Subcutaneous adipose tissue (tissue), 4 donors: ENCODE data around the gene FRAT2. TPM values are rescaled to one million over a fixed set of nuclear protein-coding genes. Genes with fewer than 3 reads are reported as not detected.

ENCODE experiments used
- total RNA-seq, 4 donors: library from RNA; depleted of rRNA; stranded (reverse); fragments of >200 nt; gene quantifications; one replicate each; pipeline ENCODE4 v1.1.0, GENCODE V29; 2016
- TF ChIP-seq, protein P1 (sequence below): fragments of 450-650 bp; IDR thresholded peaks from one replicate; pipeline ENCODE4 v1.5.1; 2016; ENCODE audit warnings: low read depth, mild to moderate bottlenecking, control low read depth, antibody characterized with exemption, moderate library complexity

Gene FRAT2, protein sequence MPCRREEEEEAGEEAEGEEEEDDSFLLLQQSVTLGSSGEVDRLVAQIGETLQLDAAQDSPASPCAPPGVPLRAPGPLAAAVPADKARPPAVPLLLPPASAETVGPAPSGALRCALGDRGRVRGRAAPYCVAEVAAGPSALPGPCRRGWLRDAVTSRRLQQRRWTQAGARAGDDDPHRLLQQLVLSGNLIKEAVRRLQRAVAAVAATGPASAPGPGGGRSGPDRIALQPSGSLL
- 10 to 100 TPM in 1 of 4 donors, 1 to 10 TPM in 3; 4.4 to 10.2 (median 9.4) TPM for total RNA-seq

DNA sequence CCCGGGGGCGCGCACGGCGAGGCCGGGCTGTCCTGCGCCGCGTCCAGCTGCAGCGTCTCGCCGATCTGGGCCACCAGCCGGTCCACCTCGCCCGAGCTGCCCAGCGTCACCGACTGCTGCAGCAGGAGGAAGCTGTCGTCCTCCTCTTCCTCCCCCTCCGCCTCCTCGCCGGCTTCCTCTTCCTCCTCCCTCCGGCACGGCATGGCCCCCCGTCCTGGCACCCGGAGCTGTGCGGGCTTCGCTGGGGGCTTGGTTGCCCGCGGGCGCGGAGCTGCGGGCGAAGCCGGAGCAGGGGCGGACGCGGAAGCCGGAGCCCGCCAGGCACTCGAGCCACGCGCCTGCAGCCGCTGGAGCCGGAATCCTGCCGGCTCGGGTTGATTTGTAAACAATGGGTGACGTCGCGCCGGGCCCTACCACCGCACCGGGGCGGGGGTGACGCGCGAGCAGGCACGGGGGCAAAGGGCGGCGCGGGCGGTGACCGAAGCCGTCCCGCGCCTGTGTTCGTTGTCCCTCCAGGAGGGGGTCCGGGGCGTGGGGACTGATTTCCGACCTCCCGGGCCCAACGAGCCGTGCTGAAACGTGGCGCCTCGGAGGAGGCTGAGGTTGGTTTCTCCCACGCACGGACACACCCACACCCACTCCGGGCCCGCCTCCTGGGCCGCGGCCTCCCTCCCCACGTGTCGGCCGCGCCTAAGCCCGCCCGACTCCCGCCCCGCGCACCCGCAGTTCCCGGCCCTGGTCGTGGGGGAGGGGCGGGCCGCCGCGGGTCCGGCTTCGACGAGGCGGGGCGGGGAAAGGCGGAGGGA is at the start of gene FRAT2:
Gene FRAT2 (minus strand): TSS at position 360 of the 806 bp plus-strand sequence. CDS start 157 bp downstream, at position 203.
- TF ChIP-seq, protein P1, sequence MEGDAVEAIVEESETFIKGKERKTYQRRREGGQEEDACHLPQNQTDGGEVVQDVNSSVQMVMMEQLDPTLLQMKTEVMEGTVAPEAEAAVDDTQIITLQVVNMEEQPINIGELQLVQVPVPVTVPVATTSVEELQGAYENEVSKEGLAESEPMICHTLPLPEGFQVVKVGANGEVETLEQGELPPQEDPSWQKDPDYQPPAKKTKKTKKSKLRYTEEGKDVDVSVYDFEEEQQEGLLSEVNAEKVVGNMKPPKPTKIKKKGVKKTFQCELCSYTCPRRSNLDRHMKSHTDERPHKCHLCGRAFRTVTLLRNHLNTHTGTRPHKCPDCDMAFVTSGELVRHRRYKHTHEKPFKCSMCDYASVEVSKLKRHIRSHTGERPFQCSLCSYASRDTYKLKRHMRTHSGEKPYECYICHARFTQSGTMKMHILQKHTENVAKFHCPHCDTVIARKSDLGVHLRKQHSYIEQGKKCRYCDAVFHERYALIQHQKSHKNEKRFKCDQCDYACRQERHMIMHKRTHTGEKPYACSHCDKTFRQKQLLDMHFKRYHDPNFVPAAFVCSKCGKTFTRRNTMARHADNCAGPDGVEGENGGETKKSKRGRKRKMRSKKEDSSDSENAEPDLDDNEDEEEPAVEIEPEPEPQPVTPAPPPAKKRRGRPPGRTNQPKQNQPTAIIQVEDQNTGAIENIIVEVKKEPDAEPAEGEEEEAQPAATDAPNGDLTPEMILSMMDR, result no peak

DNA sequence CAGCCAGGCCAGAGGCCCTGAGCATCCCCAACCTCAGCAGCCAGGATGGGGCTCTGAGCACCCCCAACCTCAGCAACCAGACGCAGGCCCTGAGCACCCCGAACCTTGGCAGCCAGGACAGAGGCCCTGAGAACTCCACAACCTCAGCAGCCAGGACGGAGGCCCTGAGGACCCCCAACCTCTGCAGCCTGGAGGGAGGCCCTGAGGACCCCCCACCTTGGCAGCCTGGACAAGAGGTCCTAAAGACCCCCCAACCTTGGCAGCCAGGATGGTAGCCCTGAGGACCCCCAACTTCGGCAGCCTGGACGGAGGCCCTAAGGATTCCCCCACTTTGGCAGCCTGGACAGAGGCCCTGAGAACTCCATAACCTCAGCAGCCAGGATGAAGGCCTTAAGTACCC is 49.6 kb upstream of the FRAT2 start:
- TF ChIP-seq, protein P1, result no peak

DNA sequence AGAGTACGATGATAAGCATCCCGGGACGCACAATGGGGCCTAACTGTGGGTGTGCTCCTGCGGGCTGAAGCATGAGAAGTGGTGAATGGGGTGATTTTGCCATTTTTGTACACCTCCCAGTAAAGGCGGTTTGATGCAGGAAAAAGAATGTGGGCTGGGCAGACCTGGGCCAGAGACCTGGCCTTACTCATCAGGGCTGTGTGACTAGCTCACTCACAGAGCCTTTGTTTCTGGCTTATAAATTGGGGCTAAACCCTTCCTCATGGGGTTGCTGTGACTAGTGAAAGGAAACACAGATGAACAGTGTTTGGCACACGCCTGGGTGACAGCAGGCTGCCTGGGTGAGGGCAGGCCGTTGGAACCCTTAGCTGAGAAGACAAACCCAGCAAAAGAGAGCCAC is 48.6 kb upstream of the FRAT2 start:
- TF ChIP-seq, protein P1, result no peak

DNA sequence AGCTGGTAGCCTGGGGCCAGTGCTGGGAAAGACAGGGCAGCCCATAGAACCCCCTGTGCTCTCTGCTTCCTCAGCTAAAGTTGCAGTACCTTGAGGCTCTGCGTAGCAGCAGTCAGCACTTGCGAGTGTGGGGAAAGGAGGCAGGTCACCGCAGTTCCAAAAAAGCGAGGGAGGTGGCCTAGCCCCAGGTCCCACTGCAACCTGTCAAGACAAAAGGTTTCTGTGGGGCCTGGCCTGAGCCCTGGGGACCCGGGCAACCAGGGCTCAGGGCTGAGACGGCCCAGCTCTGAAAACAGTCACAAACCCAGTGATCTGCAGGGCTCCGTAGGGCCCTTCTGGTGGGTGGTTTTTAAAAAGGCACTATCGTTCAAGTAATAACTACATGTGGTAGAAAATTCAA is 47.1 kb upstream of the FRAT2 start:
- TF ChIP-seq, protein P1, result no peak

DNA sequence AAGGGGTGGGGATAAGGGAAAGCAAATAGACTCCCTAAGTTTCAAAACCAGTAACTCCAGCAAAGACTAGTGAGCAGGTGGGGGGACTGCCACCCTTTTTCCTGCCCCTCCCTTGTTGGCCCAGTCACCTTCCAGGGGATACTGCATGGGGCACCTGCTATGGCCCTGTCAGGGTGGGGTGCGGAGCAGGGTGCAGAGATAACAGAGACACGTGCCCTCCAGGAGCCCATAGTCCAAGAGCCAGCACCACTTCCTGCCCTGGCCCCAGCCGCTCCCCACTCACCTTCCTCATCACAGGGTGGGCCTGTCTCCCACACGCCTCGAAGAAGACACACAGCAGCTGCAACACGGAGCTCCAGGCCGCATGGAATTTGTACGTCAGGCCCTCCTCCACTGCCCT is 46.0 kb upstream of the FRAT2 start:
- TF ChIP-seq, protein P1, result no peak

DNA sequence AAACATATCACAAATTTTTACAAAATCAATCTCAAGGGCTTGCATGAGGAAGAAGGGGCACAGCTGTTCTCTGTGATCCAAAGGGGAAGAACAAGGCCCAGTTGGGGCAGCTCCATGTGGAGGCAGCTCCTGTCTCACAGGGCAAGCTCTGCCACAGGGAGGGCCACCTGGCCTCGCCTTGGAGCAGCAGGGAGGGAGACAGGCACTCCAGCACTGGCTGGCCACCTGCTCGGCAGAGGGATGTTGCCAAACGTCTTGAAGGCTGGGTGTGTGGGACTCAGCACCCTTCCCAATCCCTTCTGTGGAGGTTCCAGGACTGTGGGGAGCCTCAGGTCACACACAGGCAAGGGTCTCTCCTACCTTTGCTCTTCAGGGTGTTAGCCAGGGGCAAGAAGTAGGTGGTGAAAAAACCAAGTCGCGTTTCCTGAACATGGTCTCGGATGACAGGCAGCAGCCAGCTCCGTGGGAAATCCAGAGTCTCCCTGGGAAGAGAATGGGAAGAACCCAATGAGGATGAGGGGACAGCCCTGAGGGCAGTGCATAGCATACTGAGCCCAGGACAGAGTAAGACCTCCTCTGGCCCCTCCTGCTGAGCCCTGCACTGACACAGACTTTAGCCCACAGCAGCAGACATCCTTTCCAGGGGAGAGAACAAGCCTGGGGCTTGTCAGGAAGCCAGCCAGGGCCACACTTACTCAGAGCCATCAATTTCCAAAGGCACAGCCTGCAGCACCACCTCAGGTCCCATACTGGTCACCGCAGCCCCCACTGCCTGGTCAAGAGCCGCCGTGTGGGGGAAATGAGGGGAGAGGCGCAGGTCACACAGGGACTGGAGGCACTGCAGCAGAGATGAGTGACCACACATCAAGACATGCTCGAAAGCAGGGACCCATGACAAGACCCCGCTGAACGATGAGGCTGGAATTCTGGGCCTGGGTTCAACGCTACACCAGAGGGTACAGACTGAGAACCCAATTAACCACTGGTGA is 44.7 kb upstream of the FRAT2 start:
- TF ChIP-seq, protein P1, result no peak

DNA sequence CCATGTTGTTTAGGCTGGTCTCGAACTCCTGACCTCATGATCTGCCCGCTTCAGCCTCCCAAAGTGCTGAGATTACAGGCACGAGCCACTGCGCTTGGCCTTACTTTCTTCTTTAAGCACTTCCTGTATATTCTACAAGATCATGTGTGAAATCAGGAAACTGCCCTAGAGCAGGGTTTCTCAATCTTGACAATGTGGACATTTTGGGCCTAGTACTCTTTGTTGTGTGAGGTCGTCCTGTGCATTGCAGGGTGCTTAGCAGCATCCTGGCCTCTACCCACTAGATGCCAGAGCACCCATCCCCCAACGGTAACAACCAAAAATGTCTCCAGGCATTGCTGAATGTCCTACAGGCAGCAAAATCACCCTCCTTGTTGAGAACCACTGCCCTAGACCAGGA is 41.9 kb upstream of the FRAT2 start:
- TF ChIP-seq, protein P1, result no peak
